Mesendoderm (in vitro differentiated cells): ENCODE data around the gene ENTREP1.

Source experiments
- DNase-seq: peaks from one replicate; pipeline ENCODE4 v3.0.0; 2013
- H2AK5ac ChIP-seq: 2 replicates; pipeline ENCODE4 v1.6.1; 2013; ENCODE audit warnings: low read length, inconsistent platforms
- H2BK120ac ChIP-seq: 2 replicates; pipeline ENCODE4 v1.6.1; 2013; ENCODE audit warnings: low read depth, mild to moderate bottlenecking, low read length, moderate library complexity, mixed read lengths
- H2BK15ac ChIP-seq: replicated peaks from 2 replicates; pipeline ENCODE4 v1.6.1; 2013; ENCODE audit warnings: low read depth, mild to moderate bottlenecking, moderate library complexity
- H2BK5ac ChIP-seq: 2 replicates; pipeline ENCODE4 v1.6.1; 2013; ENCODE audit warnings: low read length, inconsistent platforms
- H3K18ac ChIP-seq: 2 replicates; pipeline ENCODE4 v1.6.1; 2013; ENCODE audit warnings: mild to moderate bottlenecking, low read length, mixed read lengths
- H3K23ac ChIP-seq: one replicate; pipeline ENCODE4 v1.6.1; 2013; ENCODE audit warnings: low read length
- H3K27ac ChIP-seq: 2 replicates; pipeline ENCODE4 v1.5.1; 2013; ENCODE audit warnings: low read depth, mild to moderate bottlenecking, inconsistent platforms, low read length, moderate library complexity
- H3K27me3 ChIP-seq: 2 replicates; pipeline ENCODE4 v1.6.1; 2013; ENCODE audit warnings: low read length, control low read depth, mild to moderate bottlenecking, inconsistent platforms; ENCODE audit not compliant: insufficient read depth, poor library complexity
- H3K36me3 ChIP-seq: 2 replicates; pipeline ENCODE4 v1.6.1; 2013; ENCODE audit warnings: low read length, inconsistent platforms; ENCODE audit not compliant: control insufficient read depth, insufficient read depth
- H3K4ac ChIP-seq: one replicate; pipeline ENCODE4 v1.6.1; 2013; ENCODE audit warnings: low read depth, mild to moderate bottlenecking, low read length, moderate library complexity
- H3K4me1 ChIP-seq: 2 replicates; pipeline ENCODE4 v1.6.1; 2013; ENCODE audit warnings: low read depth, low read length, inconsistent platforms; ENCODE audit not compliant: control insufficient read depth
- H3K4me2 ChIP-seq: 2 replicates; pipeline ENCODE4 v1.6.1; 2013; ENCODE audit warnings: low read length
- H3K4me3 ChIP-seq: 2 replicates; pipeline ENCODE4 v1.5.1; 2013; ENCODE audit warnings: mild to moderate bottlenecking, low read length
- H3K56ac ChIP-seq: one replicate; pipeline ENCODE4 v1.6.1; 2013; ENCODE audit warnings: low read length
- H3K79me1 ChIP-seq: 2 replicates; pipeline ENCODE4 v1.6.1; 2013; ENCODE audit warnings: low read length, inconsistent platforms
- H3K79me2 ChIP-seq: 2 replicates; pipeline ENCODE4 v1.6.1; 2013; ENCODE audit warnings: mild to moderate bottlenecking, low read length; ENCODE audit not compliant: control insufficient read depth, insufficient read depth
- H3K9ac ChIP-seq: 2 replicates; pipeline ENCODE4 v1.6.1; 2013; ENCODE audit warnings: low read length, inconsistent platforms
- H4K5ac ChIP-seq: one replicate; pipeline ENCODE4 v1.6.1; 2013; ENCODE audit warnings: low read length
- H4K8ac ChIP-seq: one replicate; pipeline ENCODE4 v1.6.1; 2013; ENCODE audit warnings: low read depth, mild to moderate bottlenecking, control low read depth, low read length, moderate library complexity
- WGBS: extraction: QIAGEN DNeasy Blood & Tissue Kit; methylation state at CpG from one replicate; pipeline ENCODE4 v1.1.7; 2013; ENCODE audit warnings: low lambda C conversion rate, missing lambda C conversion rate; ENCODE audit not compliant: insufficient coverage; ENCODE audit errors: extremely low coverage; 5-methylcytosine and 5-hydroxymethylcytosine counted together

ENTREP1 gene

GRCh38 chr9:69391487-69391886, 66.5 kb downstream of the ENTREP1 start:
- Histone ChIP-seq H3K4me1 (no peaks in the 10 kb centered on the region), H3K56ac (no peak overlapping the region), H3K4me3 (no peak overlapping the region), H2BK5ac (no peak overlapping the region), H3K27ac (no peak overlapping the region), H3K4ac (no peak overlapping the region), H3K4me2 (no peak overlapping the region), H3K36me3 (peaks cover 6% of the 10 kb centered on the region), H3K18ac (no peak overlapping the region), H3K27me3 (no peaks in the 10 kb centered on the region), H2BK15ac (no peak overlapping the region), H3K79me1 (no peaks in the 10 kb centered on the region), H3K9ac (no peak overlapping the region), H2BK120ac (no peak overlapping the region), H3K23ac (no peak overlapping the region), H4K8ac (no peak overlapping the region), H2AK5ac (no peak overlapping the region), H3K79me2 (no peaks in the 10 kb centered on the region), H4K5ac (no peak overlapping the region)
- no peak for DNase-seq
- WGBS = no CpG with 5 or more reads among the region's 11 CpGs

- H2BK5ac ChIP-seq = no peak overlapping the region
- no peak overlapping the region for H2BK15ac ChIP-seq
- H2BK120ac ChIP-seq = no peak overlapping the region
- H3K23ac ChIP-seq = no peak overlapping the region
- H3K27me3 ChIP-seq = no peaks in the 10 kb centered on the region
- no peaks in the 10 kb centered on the region for H3K79me2 ChIP-seq
- H4K8ac ChIP-seq = no peak overlapping the region
- H3K79me1 ChIP-seq = no peaks in the 10 kb centered on the region
- no peak overlapping the region for H3K4me2 ChIP-seq
- H3K36me3 ChIP-seq = peaks cover 5% of the 10 kb centered on the region
- no peak overlapping the region for H3K4me3 ChIP-seq
- H3K4me1 ChIP-seq = no peaks in the 10 kb centered on the region
- no peak overlapping the region for H3K18ac ChIP-seq
- no CpG with 5 or more reads among the region's 7 CpGs for WGBS
- no peak overlapping the region for H3K9ac ChIP-seq
- H3K27ac ChIP-seq = no peak overlapping the region
- H3K56ac ChIP-seq = no peak overlapping the region
- DNase-seq = no peak
- H4K5ac ChIP-seq = no peak overlapping the region
- H2AK5ac ChIP-seq = no peak overlapping the region
- no peak overlapping the region for H3K4ac ChIP-seq
Observed at GRCh38 chr9:69391946-69392345, 66.9 kb downstream of the ENTREP1 start.

DNA sequence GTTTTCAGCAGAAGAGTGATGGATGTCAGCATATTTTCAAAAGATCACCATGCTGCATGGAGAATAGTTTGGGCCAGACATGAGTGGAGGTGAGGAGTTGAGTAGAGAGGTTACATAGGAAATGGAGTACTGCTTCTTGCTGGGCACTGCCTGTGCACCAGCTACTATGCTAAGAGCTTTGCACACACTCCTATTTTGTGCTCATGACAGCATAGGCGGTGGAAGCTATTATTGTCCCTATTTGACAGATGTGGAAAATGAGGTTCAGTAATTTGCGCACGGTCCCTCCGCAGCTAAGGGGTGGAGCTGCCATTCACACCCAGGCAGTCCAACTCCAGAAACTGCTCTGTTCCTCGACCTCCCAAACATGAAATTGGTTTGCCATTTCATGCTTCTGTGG, 67.8 kb downstream of the ENTREP1 start:
- Histone ChIP-seq H3K79me1 (no peaks in the 10 kb centered on the region), H2BK5ac (no peak overlapping the region), H4K8ac (no peak overlapping the region), H3K27me3 (no peaks in the 10 kb centered on the region), H4K5ac (no peak overlapping the region), H3K9ac (no peak overlapping the region), H3K4me3 (no peak overlapping the region), H3K4me2 (no peak overlapping the region), H3K4me1 (no peaks in the 10 kb centered on the region), H3K56ac (no peak overlapping the region), H2AK5ac (no peak overlapping the region), H2BK15ac (no peak overlapping the region), H3K79me2 (no peaks in the 10 kb centered on the region), H2BK120ac (no peak overlapping the region), H3K27ac (no peak overlapping the region), H3K36me3 (peaks cover 2% of the 10 kb centered on the region), H3K4ac (no peak overlapping the region), H3K23ac (no peak overlapping the region), H3K18ac (no peak overlapping the region)
- WGBS = no CpG with 5 or more reads among the region's 5 CpGs
- DNase-seq = no peak

DNA sequence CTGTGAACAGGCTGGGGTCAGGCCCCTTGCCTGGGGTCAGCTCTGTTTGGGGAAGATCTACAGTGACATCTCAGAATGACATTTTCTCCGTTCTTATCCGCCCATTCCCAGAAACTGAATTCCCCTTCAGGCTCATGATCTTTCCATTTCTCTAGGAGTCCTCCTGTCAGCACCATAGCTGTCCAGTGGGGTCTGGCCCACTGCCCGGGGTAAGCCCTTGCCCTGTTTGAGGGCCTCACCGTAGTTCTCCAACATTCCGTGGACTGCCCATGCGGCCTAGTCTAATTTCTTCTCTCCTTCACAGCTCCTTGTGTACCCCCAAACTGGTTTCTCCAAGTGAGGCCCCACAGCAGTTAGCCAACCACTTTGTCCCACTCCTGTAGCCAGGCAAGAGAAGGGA, 68.4 kb downstream of the ENTREP1 start:
- no CpG with 5 or more reads among the region's 6 CpGs for WGBS
- no peak overlapping the region for H3K18ac ChIP-seq

DNA sequence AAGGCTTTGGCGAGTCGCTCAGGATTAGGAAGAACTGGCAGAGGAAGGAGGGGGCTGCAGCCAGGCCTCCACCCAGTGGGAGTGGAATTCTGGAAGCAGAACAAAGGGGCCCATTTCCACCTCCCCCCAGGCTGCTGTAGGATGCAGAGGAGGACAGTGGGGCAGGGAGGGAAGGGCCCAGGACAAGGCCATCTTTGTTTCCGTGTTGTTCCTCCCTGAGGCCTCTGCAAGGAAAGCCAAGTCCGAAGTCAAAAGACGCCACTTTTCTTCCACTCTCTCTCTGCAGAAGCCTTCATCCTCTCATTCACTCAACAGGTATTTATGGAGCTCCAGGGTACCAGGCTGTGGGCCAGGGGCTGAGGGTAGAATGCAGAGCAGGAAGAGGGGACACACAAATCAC, 70.7 kb downstream of the ENTREP1 start:
- Histone ChIP-seq H3K18ac (no peak overlapping the region), H2BK120ac (no peak overlapping the region), H4K8ac (no peak overlapping the region), H2BK5ac (no peak overlapping the region), H3K9ac (no peak overlapping the region), H2BK15ac (no peak overlapping the region), H3K56ac (no peak overlapping the region), H3K23ac (peak overlapping the region; percentile 9), H3K79me1 (no peaks in the 10 kb centered on the region), H3K4ac (no peak overlapping the region), H3K4me1 (no peaks in the 10 kb centered on the region), H3K79me2 (no peaks in the 10 kb centered on the region), H4K5ac (no peak overlapping the region), H3K4me2 (no peak overlapping the region), H3K27me3 (no peaks in the 10 kb centered on the region), H2AK5ac (no peak overlapping the region), H3K4me3 (no peak overlapping the region), H3K27ac (no peak overlapping the region), H3K36me3 (no peaks in the 10 kb centered on the region)
- WGBS = no CpG with 5 or more reads among the region's 5 CpGs
- DNase-seq = no peak

More for the DNA sequence above, 68.4 kb downstream of the ENTREP1 start:
- Histone ChIP-seq H3K36me3 (no peaks in the 10 kb centered on the region), H3K79me1 (no peaks in the 10 kb centered on the region), H3K79me2 (no peaks in the 10 kb centered on the region), H3K27ac (no peak overlapping the region), H4K8ac (no peak overlapping the region), H2BK15ac (no peak overlapping the region), H4K5ac (no peak overlapping the region), H2BK5ac (no peak overlapping the region), H3K4me2 (no peak overlapping the region), H2BK120ac (no peak overlapping the region), H3K4me3 (no peak overlapping the region), H3K4ac (no peak overlapping the region), H3K4me1 (no peaks in the 10 kb centered on the region), H2AK5ac (no peak overlapping the region), H3K56ac (no peak overlapping the region), H3K23ac (no peak overlapping the region), H3K9ac (no peak overlapping the region), H3K27me3 (no peaks in the 10 kb centered on the region)
- DNase-seq = no peak

GRCh38 chr9:69396759-69397158, 71.7 kb downstream of the ENTREP1 start:
- Histone ChIP-seq H3K4me1 (no peaks in the 10 kb centered on the region), H3K4me2 (no peak overlapping the region), H3K9ac (no peak overlapping the region), H3K56ac (no peak overlapping the region), H2BK15ac (no peak overlapping the region), H4K8ac (no peak overlapping the region), H2AK5ac (no peak overlapping the region), H4K5ac (no peak overlapping the region), H3K79me2 (no peaks in the 10 kb centered on the region), H3K36me3 (no peaks in the 10 kb centered on the region), H3K4me3 (no peak overlapping the region), H3K4ac (no peak overlapping the region), H3K27me3 (no peaks in the 10 kb centered on the region), H2BK120ac (no peak overlapping the region), H3K18ac (no peak overlapping the region), H3K23ac (no peak overlapping the region), H2BK5ac (no peak overlapping the region), H3K79me1 (no peaks in the 10 kb centered on the region), H3K27ac (no peak overlapping the region)
- WGBS = no CpG with 5 or more reads among the region's 2 CpGs
- DNase-seq = no peak
